PC-3 (cell line): Measurements from ENCODE around the gene GPRASP3. TPM values are rescaled to one million over a fixed set of nuclear protein-coding genes. Genes with fewer than 3 reads are reported as not detected.

ENCODE experiments used
- ATAC-seq: fragments of 200-7000 bp; cut with Tn5 transposase; 2 replicates; pipeline ENCODE4 v1.9.1; 2020; ENCODE audit warnings: mild to moderate bottlenecking, moderate library complexity
- BruUV-seq: library from RNA; stranded (reverse); fragments of 400-500 nt; replicated peaks from 2 replicates; lab custom pipeline; 2021; lab: Mats Ljungman, UMichigan
- CTCF ChIA-PET: fragments of 300-600 bp; sonication (Branson Sonifier 250); formaldehyde crosslinking; loops from one replicate; lab custom pipeline; 2022; ENCODE audit warnings: antibody characterized with exemption; lab: Charles Lee
- POLR2A ChIA-PET: fragments of 300-600 bp; sonication (Branson Sonifier 250); formaldehyde crosslinking; loops from one replicate; lab custom pipeline; 2022; ENCODE audit warnings: antibody characterized with exemption; ENCODE audit not compliant: unreplicated experiment; lab: Charles Lee
- DNase-seq: peaks from one replicate; pipeline ENCODE4 v3.0.0-alpha.2; 2015
- H2AFZ ChIP-seq: fragments of 300-600 bp; sonication (generic); 2 replicates; pipeline ENCODE4 v1.6.0; 2016; ENCODE audit warnings: antibody characterized with exemption, low read length
- H3F3A ChIP-seq: fragments of 300-600 bp; sonication (generic); one replicate; pipeline ENCODE4 v1.6.0; 2017; ENCODE audit warnings: antibody characterized with exemption, low read length, control low read depth, mild to moderate bottlenecking; ENCODE audit not compliant: unreplicated experiment
- H3K27ac ChIP-seq: fragments of 300-600 bp; sonication (generic); 2 replicates; pipeline ENCODE4 v1.5.1; 2016; ENCODE audit warnings: mild to moderate bottlenecking, low read length
- H3K27me3 ChIP-seq: fragments of 300-600 bp; sonication (generic); 2 replicates; pipeline ENCODE4 v1.6.1; 2016; ENCODE audit warnings: low read length, mixed read lengths
- H3K36me3 ChIP-seq: fragments of 300-600 bp; sonication (generic); 2 replicates; pipeline ENCODE4 v1.6.1; 2016; ENCODE audit warnings: low read depth, mixed run types, low read length, mixed read lengths
- H3K4me1 ChIP-seq: fragments of 300-600 bp; sonication (generic); 2 replicates; pipeline ENCODE4 v1.5.1; 2016; ENCODE audit warnings: low read length; ENCODE audit not compliant: insufficient read depth
- H3K4me2 ChIP-seq: fragments of 300-600 bp; sonication (generic); 2 replicates; pipeline ENCODE4 v1.6.0; 2016; ENCODE audit warnings: low read length
- H3K4me3 ChIP-seq: fragments of 300-600 bp; sonication (generic); 2 replicates; pipeline ENCODE4 v1.5.1; 2016; ENCODE audit warnings: mild to moderate bottlenecking, low read length, mixed read lengths
- H3K79me2 ChIP-seq: fragments of 300-600 bp; sonication (generic); 2 replicates; pipeline ENCODE4 v1.6.1; 2017; ENCODE audit warnings: low read length, mixed read lengths
- H3K9ac ChIP-seq: fragments of 300-600 bp; sonication (generic); 2 replicates; pipeline ENCODE4 v1.6.0; 2016; ENCODE audit warnings: mild to moderate bottlenecking, low read length
- H3K9me2 ChIP-seq: fragments of 300-600 bp; sonication (generic); replicated peaks from 2 replicates; pipeline ENCODE4 v1.6.1; 2016; ENCODE audit warnings: mixed run types, low read length, mixed read lengths
- H3K9me3 ChIP-seq: fragments of 300-600 bp; sonication (generic); 2 replicates; pipeline ENCODE4 v1.6.1; 2016; ENCODE audit warnings: low read length, mixed read lengths
- H4K20me1 ChIP-seq: fragments of 300-600 bp; sonication (generic); 2 replicates; pipeline ENCODE4 v1.6.1; 2016; ENCODE audit warnings: low read length, mixed read lengths
- EZH2 ChIP-seq: fragments of 300-600 bp; sonication (generic); IDR thresholded peaks from one replicate; pipeline ENCODE4 v1.6.1; 2017; ENCODE audit warnings: antibody characterized with exemption, mild to moderate bottlenecking, low read length; ENCODE audit not compliant: unreplicated experiment
- EZH2phosphoT487 ChIP-seq: fragments of 300-600 bp; sonication (generic); IDR thresholded peaks from 2 replicates; pipeline ENCODE4 v1.6.1; 2018; ENCODE audit warnings: mild to moderate bottlenecking, antibody characterized with exemption, low read length, borderline replicate concordance
- intact Hi-C: fragments of 100-400 bp; cut with micrococcal nuclease; formaldehyde crosslinking; loops from 2 replicates; pipeline ENCODE4 v1.9.0; 2023
- total RNA-seq: library from RNA; depleted of rRNA; stranded (reverse); fragments of >200 nt; gene quantifications from 2 replicates; pipeline ENCODE4 v1.2.3, GENCODE V29; 2014
- TF ChIP-seq, protein P1 (sequence below): fragments of 300-600 bp; sonication (generic); conservative IDR thresholded peaks from 2 replicates; pipeline ENCODE4 v1.5.1; 2017; ENCODE audit warnings: antibody characterized with exemption, low read depth, mild to moderate bottlenecking, low read length

GPRASP3 gene
- total RNA-seq, 1 experiment from 2014 or later: 1.4 TPM

DNA sequence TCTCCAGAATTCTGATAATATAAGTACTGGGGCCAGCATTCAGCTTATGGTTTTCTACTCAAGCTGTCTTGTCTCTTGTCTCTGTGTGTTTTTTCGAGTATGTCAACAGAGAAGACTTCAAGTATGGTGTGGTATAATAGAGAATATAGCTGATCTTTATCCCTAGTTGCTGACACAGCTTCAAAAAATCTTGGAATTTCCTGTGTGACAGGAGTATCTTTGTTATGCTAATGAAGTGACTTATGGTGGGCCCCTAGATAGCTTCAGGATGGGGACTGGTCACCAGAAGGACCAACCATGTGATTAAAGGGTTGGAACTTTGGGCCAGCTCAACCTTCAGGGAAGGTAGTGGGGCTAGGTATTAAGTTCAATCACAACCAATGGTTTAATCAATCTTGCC, 2.9 kb downstream of the GPRASP3 start:
- peak; percentile 9 for DNase-seq
- Histone ChIP-seq H3K4me1 (no peaks in the 10 kb centered on the region), H3K9ac (no peak overlapping the region), H3K36me3 (no peaks in the 10 kb centered on the region), H3K27me3 (no peaks in the 10 kb centered on the region), H4K20me1 (no peaks in the 10 kb centered on the region), H3K9me3 (no peaks in the 10 kb centered on the region), H3K4me3 (no peak overlapping the region), H2AFZ (no peak overlapping the region), H3F3A (no peaks in the 10 kb centered on the region), H3K27ac (no peak overlapping the region), H3K79me2 (no peaks in the 10 kb centered on the region), H3K9me2 (no peaks in the 10 kb centered on the region), H3K4me2 (no peak overlapping the region)
- no peak for ATAC-seq
- CTCF ChIA-PET: interaction anchor here (1.0 kb wide), 1 partner anchor 112 kb away, joined by 3 read pairs; no protein-coding TSS in a partner anchor
- POLR2A ChIA-PET: no interaction called here
- BruUV-seq: no TSS peak
- TF ChIP-seq, protein P1, sequence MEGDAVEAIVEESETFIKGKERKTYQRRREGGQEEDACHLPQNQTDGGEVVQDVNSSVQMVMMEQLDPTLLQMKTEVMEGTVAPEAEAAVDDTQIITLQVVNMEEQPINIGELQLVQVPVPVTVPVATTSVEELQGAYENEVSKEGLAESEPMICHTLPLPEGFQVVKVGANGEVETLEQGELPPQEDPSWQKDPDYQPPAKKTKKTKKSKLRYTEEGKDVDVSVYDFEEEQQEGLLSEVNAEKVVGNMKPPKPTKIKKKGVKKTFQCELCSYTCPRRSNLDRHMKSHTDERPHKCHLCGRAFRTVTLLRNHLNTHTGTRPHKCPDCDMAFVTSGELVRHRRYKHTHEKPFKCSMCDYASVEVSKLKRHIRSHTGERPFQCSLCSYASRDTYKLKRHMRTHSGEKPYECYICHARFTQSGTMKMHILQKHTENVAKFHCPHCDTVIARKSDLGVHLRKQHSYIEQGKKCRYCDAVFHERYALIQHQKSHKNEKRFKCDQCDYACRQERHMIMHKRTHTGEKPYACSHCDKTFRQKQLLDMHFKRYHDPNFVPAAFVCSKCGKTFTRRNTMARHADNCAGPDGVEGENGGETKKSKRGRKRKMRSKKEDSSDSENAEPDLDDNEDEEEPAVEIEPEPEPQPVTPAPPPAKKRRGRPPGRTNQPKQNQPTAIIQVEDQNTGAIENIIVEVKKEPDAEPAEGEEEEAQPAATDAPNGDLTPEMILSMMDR: no peak
- TF ChIP-seq EZH2phosphoT487 (no peak), EZH2 (no peak)
- intact Hi-C loops: no loop called here

DNA sequence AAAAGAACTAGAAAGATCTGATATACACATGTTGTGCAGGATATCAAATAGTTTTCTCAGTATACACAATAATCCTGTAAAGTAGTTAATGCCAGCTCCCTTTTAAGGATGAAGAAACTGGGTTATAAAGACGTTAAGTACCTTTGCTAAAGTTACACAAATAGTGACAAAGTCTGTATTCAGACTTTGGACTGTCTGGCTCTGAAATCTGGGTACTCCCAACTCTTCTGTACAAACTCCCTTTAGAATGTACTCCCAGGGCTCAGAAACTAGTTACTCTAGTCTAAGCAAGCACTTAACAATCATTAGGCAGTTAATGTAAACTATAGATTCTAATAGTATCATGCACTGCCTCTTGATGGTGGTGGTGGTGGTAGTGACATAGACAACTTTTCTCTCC, 7.2 kb downstream of the GPRASP3 start:
- BruUV-seq: no TSS peak
- Histone ChIP-seq H3K9ac (no peak overlapping the region), H3K4me3 (no peak overlapping the region), H3K27ac (no peak overlapping the region), H3K4me2 (no peak overlapping the region), H3K27me3 (no peaks in the 10 kb centered on the region), H3K9me2 (no peaks in the 10 kb centered on the region), H3F3A (no peaks in the 10 kb centered on the region), H4K20me1 (no peaks in the 10 kb centered on the region), H3K4me1 (peaks cover 7% of the 10 kb centered on the region; the same call in 1 of the 2 replicates), H3K79me2 (no peaks in the 10 kb centered on the region), H3K36me3 (no peaks in the 10 kb centered on the region), H3K9me3 (no peaks in the 10 kb centered on the region), H2AFZ (no peak overlapping the region)
- POLR2A ChIA-PET: no interaction called here
- no peak for ATAC-seq
- intact Hi-C loops: no loop called here
- no peak for DNase-seq
- CTCF ChIA-PET: no interaction called here
- TF ChIP-seq EZH2phosphoT487: no peak
- TF ChIP-seq, protein P1: no peak
- no peak for TF ChIP-seq EZH2

DNA sequence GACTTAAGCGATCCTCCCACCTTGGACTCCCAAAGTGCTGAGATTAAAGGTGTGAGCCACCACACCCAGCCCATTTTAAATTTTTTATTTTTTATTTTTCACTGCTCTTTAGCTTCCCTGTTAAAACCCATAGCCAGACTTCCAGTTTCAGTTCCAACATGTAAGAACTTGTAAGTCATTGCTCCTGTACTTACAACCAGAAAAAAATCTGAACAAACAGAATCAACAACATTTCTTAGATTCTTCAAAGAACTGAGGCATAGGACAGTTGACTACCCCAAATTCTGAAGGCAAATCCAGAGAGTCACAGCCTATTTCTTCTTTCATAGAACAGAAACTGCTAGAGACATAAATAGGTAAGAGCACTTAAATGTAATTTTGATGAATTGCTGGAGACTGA, 8.1 kb downstream of the GPRASP3 start:
- H3K27ac ChIP-seq: no peak overlapping the region
- DNase-seq (no peak), ATAC-seq (no peak)
- H3K4me2 ChIP-seq: no peak overlapping the region
- no peak overlapping the region for H3K9ac ChIP-seq
- no peak overlapping the region for H3K4me3 ChIP-seq
- no peaks in the 10 kb centered on the region for H3K27me3 ChIP-seq
- H3K9me2 ChIP-seq: no peaks in the 10 kb centered on the region
- CTCF ChIA-PET: no interaction called here
- POLR2A ChIA-PET: no interaction called here
- H3K79me2 ChIP-seq: no peaks in the 10 kb centered on the region
- BruUV-seq: no TSS peak
- no peaks in the 10 kb centered on the region for H3F3A ChIP-seq
- no peaks in the 10 kb centered on the region for H3K36me3 ChIP-seq
- H3K4me1 ChIP-seq: peaks cover 7% of the 10 kb centered on the region; the same call in 1 of the 2 replicates
- intact Hi-C loops: no loop called here
- H3K9me3 ChIP-seq: no peaks in the 10 kb centered on the region
- H2AFZ ChIP-seq: no peak overlapping the region
- no peaks in the 10 kb centered on the region for H4K20me1 ChIP-seq
- TF ChIP-seq, protein P1: no peak
- TF ChIP-seq EZH2: no peak
- no peak for TF ChIP-seq EZH2phosphoT487
